Measurements from ENCODE around the gene ZDHHC23. TPM values are rescaled to one million over a fixed set of nuclear protein-coding genes. Genes with fewer than 3 reads are reported as not detected.
A peak's percentile ranks its signal among the peaks of the same experiment; 100 is the strongest.

Gene ZDHHC23
- total and polyA plus RNA-seq, 5 experiments from 2014 or later, result 0.36 to 6.4 (median 1.4) TPM

DNA sequence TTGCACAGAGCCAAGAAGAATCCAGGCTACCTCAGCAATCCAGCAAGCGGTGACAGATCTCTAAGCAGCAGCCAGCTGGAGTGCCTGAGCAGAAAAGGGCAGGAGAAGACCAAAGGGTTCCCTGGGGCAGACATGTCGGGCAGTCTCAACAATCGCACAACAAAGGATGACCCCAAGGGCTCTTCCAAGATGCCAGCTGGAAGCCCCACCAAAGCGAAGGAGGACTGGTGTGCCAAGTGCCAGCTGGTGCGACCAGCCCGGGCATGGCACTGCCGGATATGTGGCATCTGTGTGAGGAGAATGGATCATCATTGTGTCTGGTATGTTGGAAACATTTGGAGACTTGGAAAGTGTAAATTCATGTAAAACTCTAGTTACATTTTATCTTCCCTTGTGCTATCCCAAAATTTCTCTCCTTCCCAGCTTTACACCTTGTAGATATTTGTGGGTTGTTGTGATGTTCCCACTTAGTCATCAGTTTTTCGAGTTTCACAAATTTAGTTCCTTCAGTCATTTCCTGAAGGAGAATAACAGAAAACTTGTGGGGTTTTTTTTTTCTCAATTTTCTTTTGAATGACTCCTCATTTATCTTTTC lies 6.4 kb downstream of the ZDHHC23 start:
- no peak for ATAC-seq
- Mint-ChIP-seq H3K4me1 (peaks cover 5 to 14% (median 12%) of the 10 kb centered on the region in 4 donors), H3K9me3 (no peaks in the 10 kb centered on the region), H3K27ac (peak overlapping the region in 1 of 10 donors; percentile 73), H3K27me3 (peaks cover 0 to 9% (median 2%) of the 10 kb centered on the region in 5 donors), H3K36me3 (peaks cover 0 to 18% (median 0%) of the 10 kb centered on the region in 3 donors), H3K4me3 (no peak overlapping the region)
- POLR2A ChIA-PET, result no interaction called here
- no peak for DNase-seq

DNA sequence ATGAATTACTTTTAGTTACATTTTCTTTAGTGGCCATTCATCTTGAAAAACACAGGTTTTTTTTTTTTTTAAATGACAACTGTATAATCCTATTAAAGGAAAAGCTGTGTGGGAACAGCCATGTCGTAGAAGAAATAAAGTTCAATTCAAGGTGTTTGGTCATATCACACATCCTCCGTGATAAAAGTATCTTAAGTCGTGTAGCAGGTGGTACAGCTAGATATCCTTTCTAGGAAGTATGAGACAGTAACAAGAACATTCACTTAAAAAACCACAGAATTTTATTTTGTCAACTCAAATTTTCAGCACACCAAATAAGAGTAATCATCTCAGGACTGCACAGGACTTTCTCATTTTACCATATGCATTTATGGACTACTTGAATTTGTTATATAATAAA lies 16.1 kb downstream of the ZDHHC23 start:
- peaks cover 0 to 8% (median 3%) of the 10 kb centered on the region in 3 donors for H3K36me3 Mint-ChIP-seq
- POLR2A ChIA-PET, result no interaction called here
- H3K4me3 Mint-ChIP-seq, result no peak overlapping the region
- peaks cover 0 to 7% (median 3%) of the 10 kb centered on the region in 4 donors for H3K4me1 Mint-ChIP-seq
- no peak overlapping the region for H3K27ac Mint-ChIP-seq
- no peak for ATAC-seq
- peaks cover 0 to 9% (median 2%) of the 10 kb centered on the region in 9 donors for H3K9me3 Mint-ChIP-seq
- no peaks in the 10 kb centered on the region for H3K27me3 Mint-ChIP-seq
- no peak for DNase-seq

- Mint-ChIP-seq H3K27ac (no peak overlapping the region), H3K36me3 (peaks cover 0 to 5% (median 3%) of the 10 kb centered on the region in 3 donors), H3K9me3 (peaks cover 0 to 20% (median 5%) of the 10 kb centered on the region in 9 donors), H3K4me1 (peaks cover 0 to 7% (median 3%) of the 10 kb centered on the region in 4 donors), H3K4me3 (no peak overlapping the region), H3K27me3 (no peaks in the 10 kb centered on the region)
- POLR2A ChIA-PET, result no interaction called here
- no peak for ATAC-seq
- no peak for DNase-seq
Observed at GRCh38 chr3:113966172-113966571, 18.4 kb downstream of the ZDHHC23 start.

- ATAC-seq (no peak), DNase-seq (no peak)
- Mint-ChIP-seq H3K9me3 (peaks cover 12 to 45% (median 29%) of the 10 kb centered on the region in 9 donors), H3K4me3 (no peak overlapping the region), H3K27me3 (no peaks in the 10 kb centered on the region), H3K4me1 (peaks cover 0 to 5% (median 3%) of the 10 kb centered on the region in 4 donors), H3K36me3 (peaks cover 10 to 29% (median 27%) of the 10 kb centered on the region in 3 donors), H3K27ac (no peak overlapping the region)
- POLR2A ChIA-PET, result no interaction called here
Observed at GRCh38 chr3:113968986-113969385, 21.2 kb downstream of the ZDHHC23 start.

GRCh38 chr3:113977822-113978221 lies 30.0 kb downstream of the ZDHHC23 start:
- Mint-ChIP-seq H3K27me3 (no peaks in the 10 kb centered on the region), H3K27ac (no peak overlapping the region), H3K4me3 (no peak overlapping the region), H3K9me3 (peaks cover 4 to 24% (median 21%) of the 10 kb centered on the region in 9 donors), H3K4me1 (peaks cover 0 to 8% (median 0%) of the 10 kb centered on the region in 4 donors), H3K36me3 (peaks cover 38 to 75% (median 60%) of the 10 kb centered on the region in 3 donors)
- DNase-seq (no peak), ATAC-seq (no peak)
- POLR2A ChIA-PET, result no interaction called here

GRCh38 chr3:113979916-113980315 lies 32.1 kb downstream of the ZDHHC23 start:
- no peak for ATAC-seq
- peaks cover 29 to 66% (median 56%) of the 10 kb centered on the region in 3 donors for H3K36me3 Mint-ChIP-seq
- H3K27ac Mint-ChIP-seq, result no peak overlapping the region
- POLR2A ChIA-PET, result no interaction called here
- H3K9me3 Mint-ChIP-seq, result peaks cover 0 to 4% (median 1%) of the 10 kb centered on the region in 9 donors
- H3K27me3 Mint-ChIP-seq, result no peaks in the 10 kb centered on the region
- no peak overlapping the region for H3K4me3 Mint-ChIP-seq
- peaks cover 0 to 15% (median 0%) of the 10 kb centered on the region in 4 donors for H3K4me1 Mint-ChIP-seq
- no peak for DNase-seq

GRCh38 chr3:113981803-113982202 lies 34.0 kb downstream of the ZDHHC23 start:
- Mint-ChIP-seq H3K27me3 (no peaks in the 10 kb centered on the region), H3K4me3 (no peak overlapping the region), H3K27ac (peak overlapping the region in 1 of 10 donors; percentile 7), H3K36me3 (peaks cover 34 to 68% (median 64%) of the 10 kb centered on the region in 3 donors), H3K4me1 (peaks cover 0 to 28% (median 2%) of the 10 kb centered on the region in 4 donors), H3K9me3 (peaks cover 0 to 7% (median 0%) of the 10 kb centered on the region in 9 donors)
- POLR2A ChIA-PET, result no interaction called here
- ATAC-seq (no peak), DNase-seq (no peak)

DNA sequence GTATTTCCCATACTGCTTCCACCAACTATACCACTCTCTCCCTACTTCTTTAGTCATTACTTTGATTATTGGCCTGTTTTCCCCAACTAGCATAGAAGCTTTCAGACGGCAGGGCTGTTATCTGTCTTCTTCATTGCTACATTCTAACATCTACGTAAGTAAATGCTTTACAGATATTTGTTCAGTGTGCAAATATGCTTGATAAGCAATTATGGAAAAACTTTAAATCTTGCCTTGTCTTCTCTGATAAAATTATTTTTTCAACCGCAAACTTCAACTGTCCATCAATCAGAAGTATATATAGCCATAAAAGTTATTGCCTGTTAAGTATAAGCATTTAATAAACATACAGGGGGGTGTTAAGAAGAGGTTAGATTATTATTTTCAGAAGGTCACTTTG lies 35.7 kb downstream of the ZDHHC23 start:
- POLR2A ChIA-PET, result no interaction called here
- no peak overlapping the region for H3K27ac Mint-ChIP-seq
- DNase-seq (no peak), ATAC-seq (no peak)
- H3K9me3 Mint-ChIP-seq, result peaks cover 0 to 7% (median 0%) of the 10 kb centered on the region in 9 donors
- no peak overlapping the region for H3K4me3 Mint-ChIP-seq
- H3K4me1 Mint-ChIP-seq, result peaks cover 0 to 28% (median 2%) of the 10 kb centered on the region in 4 donors
- H3K27me3 Mint-ChIP-seq, result no peaks in the 10 kb centered on the region
- H3K36me3 Mint-ChIP-seq, result peaks cover 35 to 58% (median 53%) of the 10 kb centered on the region in 3 donors

DNA sequence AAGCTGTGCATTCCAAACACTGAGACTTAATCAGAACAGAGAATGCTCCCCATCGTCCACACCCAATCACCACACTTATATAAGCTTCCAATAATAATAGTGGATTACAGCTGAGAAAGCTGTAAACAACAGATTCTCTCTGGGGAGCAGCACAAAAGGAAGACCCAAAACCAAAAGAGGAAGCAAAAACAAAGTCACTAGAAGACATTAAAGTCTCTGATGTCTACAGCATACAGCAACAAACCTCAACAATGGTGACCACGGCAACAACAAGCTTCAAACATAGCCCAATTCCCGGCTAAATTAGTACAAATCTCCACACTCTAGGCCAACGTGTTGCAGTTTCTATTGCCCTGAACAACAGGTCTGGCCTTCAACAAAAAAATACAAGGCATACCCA lies 37.7 kb downstream of the ZDHHC23 start:
- no peaks in the 10 kb centered on the region for H3K27me3 Mint-ChIP-seq
- peaks cover 0 to 28% (median 2%) of the 10 kb centered on the region in 4 donors for H3K4me1 Mint-ChIP-seq
- ATAC-seq (peak in 1 of 2 donors; percentile 52), DNase-seq (peak in 1 of 10 donors; percentile 0)
- peak overlapping the region in 1 of 10 donors; percentile 58 for H3K4me3 Mint-ChIP-seq
- H3K36me3 Mint-ChIP-seq, result peaks cover 27 to 49% (median 39%) of the 10 kb centered on the region in 3 donors
- peak overlapping the region in 2 of 10 donors; percentile 66 to 86 for H3K27ac Mint-ChIP-seq
- POLR2A ChIA-PET, result no interaction called here
- peaks cover 0 to 7% (median 0%) of the 10 kb centered on the region in 9 donors for H3K9me3 Mint-ChIP-seq

- peak in 1 of 2 donors; percentile 74 for ATAC-seq
- Mint-ChIP-seq H3K27ac (peak overlapping the region in 2 of 10 donors; percentile 53 to 80), H3K27me3 (no peaks in the 10 kb centered on the region), H3K9me3 (peaks cover 0 to 2% (median 0%) of the 10 kb centered on the region in 9 donors), H3K4me1 (peaks cover 0 to 18% (median 0%) of the 10 kb centered on the region in 4 donors), H3K4me3 (peak overlapping the region in 1 of 10 donors; percentile 52), H3K36me3 (peaks cover 0 to 30% (median 28%) of the 10 kb centered on the region in 3 donors)
- POLR2A ChIA-PET, result no interaction called here
- peak in 2 of 10 donors; percentile 11 to 59 for DNase-seq
Observed at GRCh38 chr3:114005481-114005880, 57.7 kb downstream of the ZDHHC23 start.

DNA sequence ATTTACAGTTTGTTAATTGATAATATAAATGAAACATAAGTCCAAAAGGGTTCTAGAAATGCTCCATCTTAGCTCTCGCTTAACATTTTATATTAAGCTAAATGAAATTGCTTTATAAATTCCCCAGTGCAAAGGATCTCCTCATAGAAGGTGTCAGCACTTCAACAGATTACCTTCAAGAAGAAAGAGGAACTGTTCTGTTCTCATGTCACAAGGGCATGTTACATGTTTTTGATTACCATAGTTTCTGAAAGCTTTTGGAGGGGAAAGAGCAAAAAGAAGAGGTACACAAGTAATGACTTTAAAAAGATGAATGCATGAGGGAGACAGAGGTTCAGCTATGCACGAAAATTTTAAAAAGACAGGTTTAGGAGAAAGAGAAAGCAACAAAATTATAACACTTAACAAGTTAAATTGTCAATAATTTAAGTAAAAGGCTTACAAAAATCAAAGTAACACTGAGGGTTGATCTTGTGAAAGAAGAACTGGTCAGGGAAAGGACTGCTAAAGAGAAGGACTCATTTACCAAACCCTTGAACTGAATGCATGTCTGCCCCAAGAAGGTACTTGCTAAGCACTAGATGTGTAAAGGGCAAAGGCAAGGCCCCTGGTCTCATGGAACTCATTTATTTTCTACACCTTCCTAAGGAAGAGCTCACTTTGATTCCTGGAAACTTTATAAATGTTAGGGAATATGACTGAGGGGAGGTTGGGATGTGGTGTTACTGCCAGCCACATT lies 63.4 kb downstream of the ZDHHC23 start:
- Mint-ChIP-seq H3K4me1 (peaks cover 0 to 12% (median under 1%) of the 10 kb centered on the region in 4 donors), H3K4me3 (peak overlapping the region in 1 of 10 donors; percentile 54), H3K27ac (peak overlapping the region in 2 of 10 donors; percentile 52 to 68)

More for the DNA sequence above, 63.4 kb downstream of the ZDHHC23 start:
- no peaks in the 10 kb centered on the region for H3K27me3 Mint-ChIP-seq
- ATAC-seq (no peak), DNase-seq (no peak)
- POLR2A ChIA-PET, result no interaction called here
- peaks cover 0 to 9% (median 8%) of the 10 kb centered on the region in 3 donors for H3K36me3 Mint-ChIP-seq
- no peaks in the 10 kb centered on the region for H3K9me3 Mint-ChIP-seq

Measured in naive thymus-derived CD8-positive, alpha-beta T cell (primary cell).